22Rv1 (cell line): Measurements from ENCODE around the gene CGNL1.

Experiments used
- ZFX ChIP-seq: fragments of 450-650 bp; IDR thresholded peaks from 2 replicates; pipeline ENCODE4 v1.6.1; 2017; ENCODE audit warnings: antibody characterized with exemption, borderline replicate concordance
- TF ChIP-seq, protein P1 (sequence below): fragments of 450-650 bp; IDR thresholded peaks from 2 replicates; pipeline ENCODE4 v1.5.1; 2017; ENCODE audit warnings: mild to moderate bottlenecking

DNA sequence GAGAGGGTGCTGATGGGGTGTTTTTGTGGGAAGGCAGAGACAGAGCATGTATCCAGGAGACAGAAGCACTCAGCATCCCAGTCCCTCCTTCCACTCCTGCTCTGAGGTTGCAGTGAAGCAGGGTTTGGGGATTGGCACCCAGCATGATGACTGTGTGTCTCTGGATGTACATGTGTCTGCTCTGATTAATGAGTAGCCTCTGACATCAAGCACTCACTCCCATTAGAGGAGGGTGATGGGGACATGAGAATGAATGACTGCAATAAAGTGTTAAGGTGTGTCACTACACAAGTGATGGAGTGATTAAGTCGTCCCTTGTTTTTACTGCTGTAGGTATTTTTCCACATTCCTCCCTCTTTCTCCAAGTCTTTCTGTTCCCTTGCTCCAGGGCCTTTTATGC, 205.8 kb downstream of the CGNL1 start:
- TF ChIP-seq, protein P1, sequence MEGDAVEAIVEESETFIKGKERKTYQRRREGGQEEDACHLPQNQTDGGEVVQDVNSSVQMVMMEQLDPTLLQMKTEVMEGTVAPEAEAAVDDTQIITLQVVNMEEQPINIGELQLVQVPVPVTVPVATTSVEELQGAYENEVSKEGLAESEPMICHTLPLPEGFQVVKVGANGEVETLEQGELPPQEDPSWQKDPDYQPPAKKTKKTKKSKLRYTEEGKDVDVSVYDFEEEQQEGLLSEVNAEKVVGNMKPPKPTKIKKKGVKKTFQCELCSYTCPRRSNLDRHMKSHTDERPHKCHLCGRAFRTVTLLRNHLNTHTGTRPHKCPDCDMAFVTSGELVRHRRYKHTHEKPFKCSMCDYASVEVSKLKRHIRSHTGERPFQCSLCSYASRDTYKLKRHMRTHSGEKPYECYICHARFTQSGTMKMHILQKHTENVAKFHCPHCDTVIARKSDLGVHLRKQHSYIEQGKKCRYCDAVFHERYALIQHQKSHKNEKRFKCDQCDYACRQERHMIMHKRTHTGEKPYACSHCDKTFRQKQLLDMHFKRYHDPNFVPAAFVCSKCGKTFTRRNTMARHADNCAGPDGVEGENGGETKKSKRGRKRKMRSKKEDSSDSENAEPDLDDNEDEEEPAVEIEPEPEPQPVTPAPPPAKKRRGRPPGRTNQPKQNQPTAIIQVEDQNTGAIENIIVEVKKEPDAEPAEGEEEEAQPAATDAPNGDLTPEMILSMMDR: no peak
- TF ChIP-seq ZFX: no peak
